H1 (cell line): Measurements from ENCODE around the gene EXOC6. TPM values are rescaled to one million over a fixed set of nuclear protein-coding genes. Genes with fewer than 3 reads are reported as not detected.

Source experiments
- BCL11A ChIP-seq, 2 experiments: IDR thresholded peaks; one replicate each; pipeline ENCODE4 v1.6.1; 2011; ENCODE audit warnings: low read depth in 2 of 2, low read length in 2 of 2, mild to moderate bottlenecking in 2 of 2
- CBX5 ChIP-seq: fragments of 300-800, 300-1000 bp; sonication (generic); IDR thresholded peaks from 2 replicates; pipeline ENCODE4 v1.7.1; 2016; ENCODE audit warnings: antibody characterized with exemption, low read length, low read depth
- KDM5A ChIP-seq: fragments of 200-600 bp; IDR thresholded peaks from 2 replicates; pipeline ENCODE4 v1.7.1; 2012; ENCODE audit warnings: mild to moderate bottlenecking, low read length, inconsistent platforms, mixed read lengths
- polyA plus RNA-seq, 7 experiments: library from polyadenylated mRNA; depleted of rRNA in 3 of 7; stranded (reverse) in 5 of 7; unstranded in 2 of 7; fragments of >200 nt in 5 of 7; fragments of 200-250 nt in 2 of 7; gene quantifications; 1 replicate in 5 of 7; 2 replicates in 1 of 7; 4 replicates in 1 of 7; pipeline versions ENCODE4 v1.2.1 to v1.2.3, GENCODE V29; 2011 to 2013; ENCODE audit warnings: missing spikeins in 2 of 7, mixed read lengths in 2 of 7
- total RNA-seq: library from RNA; stranded (reverse); fragmentation: NEBNext Ultra II Directional; extraction: Animal tissue kit (Norgen Biotek cat#: 25700); gene quantifications from 2 replicates; pipeline ENCODE4 v1.2.1, GENCODE V29; 2021
- TF ChIP-seq, protein P1 (sequence below): IDR thresholded peaks from 2 replicates; pipeline ENCODE4 v1.6.1; 2012; ENCODE audit warnings: low read length, inconsistent platforms
- TF ChIP-seq, protein P2 (sequence below): fragments of 300-600 bp; sonication (generic); IDR thresholded peaks from 2 replicates; pipeline ENCODE4 v1.7.1; 2012; ENCODE audit warnings: low read length, moderate library complexity, mild to moderate bottlenecking, inconsistent platforms; ENCODE audit not compliant: insufficient replicate concordance

The EXOC6 gene
- total and polyA plus RNA-seq, 2 of the 8 experiments (the other 6 are each of a cell fraction or from before 2014, with no cell fraction given): 1.7 to 4.5 TPM

DNA sequence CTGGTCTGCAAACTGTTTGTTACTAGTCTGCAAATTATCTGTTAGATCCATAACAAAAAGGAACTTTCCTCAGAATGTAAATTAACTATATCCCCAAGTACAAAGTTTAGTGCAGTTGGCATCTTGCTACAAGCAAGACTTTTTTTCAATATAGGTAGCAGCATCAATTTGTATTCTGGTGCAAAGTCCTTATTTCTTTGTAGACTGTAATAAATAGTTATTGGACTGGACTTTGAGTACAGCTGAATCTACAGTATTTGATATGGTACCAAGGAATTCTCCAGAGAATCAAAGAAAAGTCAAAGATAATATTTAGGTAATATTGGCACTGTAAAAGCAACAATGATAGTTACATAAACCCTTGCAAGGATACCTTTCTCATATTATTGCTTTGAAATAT is 89.6 kb downstream of the EXOC6 start (continued):
- TF ChIP-seq, protein P1, sequence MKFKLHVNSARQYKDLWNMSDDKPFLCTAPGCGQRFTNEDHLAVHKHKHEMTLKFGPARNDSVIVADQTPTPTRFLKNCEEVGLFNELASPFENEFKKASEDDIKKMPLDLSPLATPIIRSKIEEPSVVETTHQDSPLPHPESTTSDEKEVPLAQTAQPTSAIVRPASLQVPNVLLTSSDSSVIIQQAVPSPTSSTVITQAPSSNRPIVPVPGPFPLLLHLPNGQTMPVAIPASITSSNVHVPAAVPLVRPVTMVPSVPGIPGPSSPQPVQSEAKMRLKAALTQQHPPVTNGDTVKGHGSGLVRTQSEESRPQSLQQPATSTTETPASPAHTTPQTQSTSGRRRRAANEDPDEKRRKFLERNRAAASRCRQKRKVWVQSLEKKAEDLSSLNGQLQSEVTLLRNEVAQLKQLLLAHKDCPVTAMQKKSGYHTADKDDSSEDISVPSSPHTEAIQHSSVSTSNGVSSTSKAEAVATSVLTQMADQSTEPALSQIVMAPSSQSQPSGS: no peak
- TF ChIP-seq KDM5A (no peak), CBX5 (no peak), BCL11A (IDR thresholded peaks at IDR 0.05; ENCODE audit: low read depth in 2 of 2, low read length in 2 of 2) (no peak)
- TF ChIP-seq, protein P2, sequence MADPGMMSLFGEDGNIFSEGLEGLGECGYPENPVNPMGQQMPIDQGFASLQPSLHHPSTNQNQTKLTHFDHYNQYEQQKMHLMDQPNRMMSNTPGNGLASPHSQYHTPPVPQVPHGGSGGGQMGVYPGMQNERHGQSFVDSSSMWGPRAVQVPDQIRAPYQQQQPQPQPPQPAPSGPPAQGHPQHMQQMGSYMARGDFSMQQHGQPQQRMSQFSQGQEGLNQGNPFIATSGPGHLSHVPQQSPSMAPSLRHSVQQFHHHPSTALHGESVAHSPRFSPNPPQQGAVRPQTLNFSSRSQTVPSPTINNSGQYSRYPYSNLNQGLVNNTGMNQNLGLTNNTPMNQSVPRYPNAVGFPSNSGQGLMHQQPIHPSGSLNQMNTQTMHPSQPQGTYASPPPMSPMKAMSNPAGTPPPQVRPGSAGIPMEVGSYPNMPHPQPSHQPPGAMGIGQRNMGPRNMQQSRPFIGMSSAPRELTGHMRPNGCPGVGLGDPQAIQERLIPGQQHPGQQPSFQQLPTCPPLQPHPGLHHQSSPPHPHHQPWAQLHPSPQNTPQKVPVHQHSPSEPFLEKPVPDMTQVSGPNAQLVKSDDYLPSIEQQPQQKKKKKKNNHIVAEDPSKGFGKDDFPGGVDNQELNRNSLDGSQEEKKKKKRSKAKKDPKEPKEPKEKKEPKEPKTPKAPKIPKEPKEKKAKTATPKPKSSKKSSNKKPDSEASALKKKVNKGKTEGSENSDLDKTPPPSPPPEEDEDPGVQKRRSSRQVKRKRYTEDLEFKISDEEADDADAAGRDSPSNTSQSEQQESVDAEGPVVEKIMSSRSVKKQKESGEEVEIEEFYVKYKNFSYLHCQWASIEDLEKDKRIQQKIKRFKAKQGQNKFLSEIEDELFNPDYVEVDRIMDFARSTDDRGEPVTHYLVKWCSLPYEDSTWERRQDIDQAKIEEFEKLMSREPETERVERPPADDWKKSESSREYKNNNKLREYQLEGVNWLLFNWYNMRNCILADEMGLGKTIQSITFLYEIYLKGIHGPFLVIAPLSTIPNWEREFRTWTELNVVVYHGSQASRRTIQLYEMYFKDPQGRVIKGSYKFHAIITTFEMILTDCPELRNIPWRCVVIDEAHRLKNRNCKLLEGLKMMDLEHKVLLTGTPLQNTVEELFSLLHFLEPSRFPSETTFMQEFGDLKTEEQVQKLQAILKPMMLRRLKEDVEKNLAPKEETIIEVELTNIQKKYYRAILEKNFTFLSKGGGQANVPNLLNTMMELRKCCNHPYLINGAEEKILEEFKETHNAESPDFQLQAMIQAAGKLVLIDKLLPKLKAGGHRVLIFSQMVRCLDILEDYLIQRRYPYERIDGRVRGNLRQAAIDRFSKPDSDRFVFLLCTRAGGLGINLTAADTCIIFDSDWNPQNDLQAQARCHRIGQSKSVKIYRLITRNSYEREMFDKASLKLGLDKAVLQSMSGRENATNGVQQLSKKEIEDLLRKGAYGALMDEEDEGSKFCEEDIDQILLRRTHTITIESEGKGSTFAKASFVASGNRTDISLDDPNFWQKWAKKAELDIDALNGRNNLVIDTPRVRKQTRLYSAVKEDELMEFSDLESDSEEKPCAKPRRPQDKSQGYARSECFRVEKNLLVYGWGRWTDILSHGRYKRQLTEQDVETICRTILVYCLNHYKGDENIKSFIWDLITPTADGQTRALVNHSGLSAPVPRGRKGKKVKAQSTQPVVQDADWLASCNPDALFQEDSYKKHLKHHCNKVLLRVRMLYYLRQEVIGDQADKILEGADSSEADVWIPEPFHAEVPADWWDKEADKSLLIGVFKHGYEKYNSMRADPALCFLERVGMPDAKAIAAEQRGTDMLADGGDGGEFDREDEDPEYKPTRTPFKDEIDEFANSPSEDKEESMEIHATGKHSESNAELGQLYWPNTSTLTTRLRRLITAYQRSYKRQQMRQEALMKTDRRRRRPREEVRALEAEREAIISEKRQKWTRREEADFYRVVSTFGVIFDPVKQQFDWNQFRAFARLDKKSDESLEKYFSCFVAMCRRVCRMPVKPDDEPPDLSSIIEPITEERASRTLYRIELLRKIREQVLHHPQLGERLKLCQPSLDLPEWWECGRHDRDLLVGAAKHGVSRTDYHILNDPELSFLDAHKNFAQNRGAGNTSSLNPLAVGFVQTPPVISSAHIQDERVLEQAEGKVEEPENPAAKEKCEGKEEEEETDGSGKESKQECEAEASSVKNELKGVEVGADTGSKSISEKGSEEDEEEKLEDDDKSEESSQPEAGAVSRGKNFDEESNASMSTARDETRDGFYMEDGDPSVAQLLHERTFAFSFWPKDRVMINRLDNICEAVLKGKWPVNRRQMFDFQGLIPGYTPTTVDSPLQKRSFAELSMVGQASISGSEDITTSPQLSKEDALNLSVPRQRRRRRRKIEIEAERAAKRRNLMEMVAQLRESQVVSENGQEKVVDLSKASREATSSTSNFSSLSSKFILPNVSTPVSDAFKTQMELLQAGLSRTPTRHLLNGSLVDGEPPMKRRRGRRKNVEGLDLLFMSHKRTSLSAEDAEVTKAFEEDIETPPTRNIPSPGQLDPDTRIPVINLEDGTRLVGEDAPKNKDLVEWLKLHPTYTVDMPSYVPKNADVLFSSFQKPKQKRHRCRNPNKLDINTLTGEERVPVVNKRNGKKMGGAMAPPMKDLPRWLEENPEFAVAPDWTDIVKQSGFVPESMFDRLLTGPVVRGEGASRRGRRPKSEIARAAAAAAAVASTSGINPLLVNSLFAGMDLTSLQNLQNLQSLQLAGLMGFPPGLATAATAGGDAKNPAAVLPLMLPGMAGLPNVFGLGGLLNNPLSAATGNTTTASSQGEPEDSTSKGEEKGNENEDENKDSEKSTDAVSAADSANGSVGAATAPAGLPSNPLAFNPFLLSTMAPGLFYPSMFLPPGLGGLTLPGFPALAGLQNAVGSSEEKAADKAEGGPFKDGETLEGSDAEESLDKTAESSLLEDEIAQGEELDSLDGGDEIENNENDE: no peak
